Vagina (tissue), 2 donors: ENCODE results near the gene S100A3. TPM values are rescaled to one million over a fixed set of nuclear protein-coding genes. Genes with fewer than 3 reads are reported as not detected.
"Not testable (repeated sequence)": the region's sequence is repeated elsewhere in the genome, so short reads cannot be mapped to it uniquely, and the experiment has no call there.

Experiments used
- DNase-seq, 2 donors: peaks; one replicate each; pipeline ENCODE4 v3.0.0-alpha.2; 2017; ENCODE audit errors: extremely low spot score in 2 of 2
- H3K27ac ChIP-seq: fragments of 200-600 bp; sonication (generic); one replicate; pipeline ENCODE4 v1.5.1; 2019
- H3K27me3 ChIP-seq: fragments of 200-600 bp; sonication (generic); one replicate; pipeline ENCODE4 v1.5.1; 2019
- H3K36me3 ChIP-seq, 2 donors: fragments of 200-600 bp; sonication (generic); one replicate each; pipeline ENCODE4 v1.5.1; 2017 to 2019
- H3K4me1 ChIP-seq: fragments of 200-600 bp; sonication (generic); one replicate; pipeline ENCODE4 v1.5.1; 2019
- H3K4me3 ChIP-seq, 2 donors: fragments of 200-600 bp; sonication (generic); 1 replicate in 1 of 2; 2 replicates in 1 of 2; pipeline ENCODE4 v1.5.1; 2016 to 2019
- H3K9me3 ChIP-seq: fragments of 200-600 bp; sonication (generic); one replicate; pipeline ENCODE4 v1.5.1; 2019
- POLR2A ChIP-seq, 2 donors: fragments of 450-650 bp; IDR thresholded peaks; one replicate each; pipeline ENCODE4 v1.6.1; 2017; ENCODE audit warnings: antibody characterized with exemption in 2 of 2, mild to moderate bottlenecking in 2 of 2, moderate library complexity in 2 of 2
- POLR2AphosphoS5 ChIP-seq, 2 donors: sonication (generic); formaldehyde crosslinking; IDR thresholded peaks; one replicate each; pipeline ENCODE4 v1.9.0; 2017; ENCODE audit warnings: antibody characterized with exemption in 2 of 2, mild to moderate bottlenecking in 2 of 2, low read depth in 1 of 2; ENCODE audit not compliant: insufficient read depth in 1 of 2
- intact Hi-C: fragments of 100-400 bp; cut with DNase I; formaldehyde crosslinking; loops from one replicate; pipeline ENCODE4 v1.15.1; 2023
- total RNA-seq: library from RNA; depleted of rRNA; stranded (reverse); fragments of >200 nt; gene quantifications from one replicate; pipeline ENCODE4 v1.2.3, GENCODE V29; 2016
- TF ChIP-seq, protein P1 (sequence below), 3 experiments: fragments of 450-650 bp in 2 of 3; fragments of 200-600 bp in 1 of 3; sonication (generic) in 1 of 3; IDR thresholded peaks; one replicate each; pipeline ENCODE4 v1.5.1; 2017 to 2019; ENCODE audit warnings: antibody characterized with exemption in 3 of 3, mild to moderate bottlenecking in 2 of 3, moderate library complexity in 2 of 3

Gene S100A3
- total RNA-seq, 1 donor from 2014 or later = 9.6 TPM

DNA sequence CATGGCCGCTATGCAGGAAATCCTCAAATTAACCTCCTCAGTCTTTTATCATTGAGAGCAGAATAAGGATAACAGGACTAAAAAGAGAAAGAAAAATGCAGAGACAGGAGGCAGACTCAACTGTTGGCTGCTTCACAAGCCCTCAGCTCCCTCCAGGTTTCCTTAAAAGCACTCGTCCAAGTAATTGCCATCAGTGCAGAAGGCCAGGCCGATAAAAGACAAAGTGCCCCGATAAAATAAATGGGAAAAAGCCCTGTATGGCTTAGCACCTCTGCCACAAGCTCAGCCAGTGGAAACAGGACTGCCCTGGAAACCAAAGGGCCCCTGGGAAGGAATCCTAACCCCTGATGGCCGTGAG is 21.4 kb downstream of the S100A3 start:
- TF ChIP-seq POLR2A (IDR thresholded peaks at IDR 0.05) (no peak), POLR2AphosphoS5 (IDR thresholded peaks at IDR 0.05; ENCODE audit: insufficient read depth in 1 of 2, low read depth in 1 of 2) (no peak)
- intact Hi-C loops = no loop called here

DNA sequence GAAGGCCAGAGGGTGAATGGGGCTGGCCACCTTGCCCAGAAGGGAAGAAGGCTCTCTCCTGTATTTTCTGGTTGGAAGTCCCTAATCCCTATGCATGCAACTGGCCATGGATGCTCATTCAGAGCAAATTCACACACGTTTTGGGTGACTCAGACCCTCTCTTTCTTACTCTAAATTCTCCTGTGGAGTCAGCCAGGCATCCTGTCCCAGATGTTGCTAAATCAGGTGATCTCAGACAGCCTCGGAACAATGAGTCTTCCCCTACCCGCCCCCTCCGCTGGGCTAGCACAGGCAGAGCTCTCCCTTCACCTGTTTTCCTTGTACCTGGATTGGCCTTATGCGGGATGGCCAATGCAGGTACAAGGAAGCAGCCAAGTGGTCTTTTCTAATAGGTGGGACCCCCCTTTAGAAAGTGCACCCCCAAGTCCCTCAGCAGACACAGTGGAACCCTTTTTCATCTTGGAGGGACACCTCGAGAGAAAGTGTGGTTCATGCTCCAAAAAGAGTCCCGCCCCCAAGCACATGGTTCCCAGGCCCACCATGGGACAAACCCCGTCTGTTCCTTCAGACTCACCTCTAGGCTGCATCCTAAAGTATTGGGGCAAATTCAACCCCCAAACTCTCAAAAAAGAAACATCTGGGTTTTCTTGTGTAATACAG is 21.9 kb downstream of the S100A3 start:
- Histone ChIP-seq H3K27me3 (no peaks in the 10 kb centered on the region), H3K4me1 (peaks cover 36% of the 10 kb centered on the region), H3K27ac (peak overlapping the region; percentile 66), H3K9me3 (no peaks in the 10 kb centered on the region), H3K4me3 (no peak overlapping the region), H3K36me3 (no peaks in the 10 kb centered on the region)
- no peak for DNase-seq
- intact Hi-C loops = no loop called here
- TF ChIP-seq POLR2AphosphoS5 (IDR thresholded peaks at IDR 0.05; ENCODE audit: insufficient read depth in 1 of 2, low read depth in 1 of 2) (peak in 1 of 2 donors; percentile 54), POLR2A (IDR thresholded peaks at IDR 0.05) (no peak)

More for the DNA sequence above, 21.4 kb downstream of the S100A3 start:
- peaks cover 41% of the 10 kb centered on the region for H3K4me1 ChIP-seq
- H3K9me3 ChIP-seq = no peaks in the 10 kb centered on the region
- DNase-seq = no peak
- peak overlapping the region; percentile 66 for H3K27ac ChIP-seq
- H3K36me3 ChIP-seq = no peaks in the 10 kb centered on the region
- no peak overlapping the region for H3K4me3 ChIP-seq
- H3K27me3 ChIP-seq = no peaks in the 10 kb centered on the region

DNA sequence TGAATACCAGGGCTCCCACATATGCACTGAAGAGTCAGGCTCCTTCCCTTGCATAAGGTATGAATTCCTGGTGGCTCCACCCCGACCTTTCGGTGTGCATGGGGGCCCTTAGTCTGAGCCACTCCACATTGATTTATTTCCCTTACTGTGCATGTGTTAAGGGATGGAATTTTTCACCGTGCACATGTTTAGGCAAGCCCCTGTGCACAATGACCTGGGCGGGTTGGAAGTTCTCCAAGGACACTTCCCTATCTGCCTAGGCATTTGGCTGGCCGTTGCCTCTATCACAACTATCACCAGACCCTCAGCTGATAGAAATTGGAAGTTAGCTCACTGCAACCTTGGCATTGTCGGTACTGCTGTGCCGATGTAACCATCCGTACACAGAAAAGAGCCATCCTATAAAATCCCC is 22.9 kb downstream of the S100A3 start:
- intact Hi-C loops = no loop called here
- Histone ChIP-seq H3K4me3 (no peak overlapping the region), H3K27me3 (no peaks in the 10 kb centered on the region), H3K9me3 (no peaks in the 10 kb centered on the region), H3K36me3 (no peaks in the 10 kb centered on the region), H3K27ac (peak overlapping the region; percentile 66), H3K4me1 (peaks cover 29% of the 10 kb centered on the region)
- no peak for DNase-seq
- TF ChIP-seq POLR2A (IDR thresholded peaks at IDR 0.05) (no peak), POLR2AphosphoS5 (IDR thresholded peaks at IDR 0.05; ENCODE audit: insufficient read depth in 1 of 2, low read depth in 1 of 2) (no peak)
- TF ChIP-seq, protein P1, sequence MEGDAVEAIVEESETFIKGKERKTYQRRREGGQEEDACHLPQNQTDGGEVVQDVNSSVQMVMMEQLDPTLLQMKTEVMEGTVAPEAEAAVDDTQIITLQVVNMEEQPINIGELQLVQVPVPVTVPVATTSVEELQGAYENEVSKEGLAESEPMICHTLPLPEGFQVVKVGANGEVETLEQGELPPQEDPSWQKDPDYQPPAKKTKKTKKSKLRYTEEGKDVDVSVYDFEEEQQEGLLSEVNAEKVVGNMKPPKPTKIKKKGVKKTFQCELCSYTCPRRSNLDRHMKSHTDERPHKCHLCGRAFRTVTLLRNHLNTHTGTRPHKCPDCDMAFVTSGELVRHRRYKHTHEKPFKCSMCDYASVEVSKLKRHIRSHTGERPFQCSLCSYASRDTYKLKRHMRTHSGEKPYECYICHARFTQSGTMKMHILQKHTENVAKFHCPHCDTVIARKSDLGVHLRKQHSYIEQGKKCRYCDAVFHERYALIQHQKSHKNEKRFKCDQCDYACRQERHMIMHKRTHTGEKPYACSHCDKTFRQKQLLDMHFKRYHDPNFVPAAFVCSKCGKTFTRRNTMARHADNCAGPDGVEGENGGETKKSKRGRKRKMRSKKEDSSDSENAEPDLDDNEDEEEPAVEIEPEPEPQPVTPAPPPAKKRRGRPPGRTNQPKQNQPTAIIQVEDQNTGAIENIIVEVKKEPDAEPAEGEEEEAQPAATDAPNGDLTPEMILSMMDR (IDR thresholded peaks at IDR 0.05) = no peak

DNA sequence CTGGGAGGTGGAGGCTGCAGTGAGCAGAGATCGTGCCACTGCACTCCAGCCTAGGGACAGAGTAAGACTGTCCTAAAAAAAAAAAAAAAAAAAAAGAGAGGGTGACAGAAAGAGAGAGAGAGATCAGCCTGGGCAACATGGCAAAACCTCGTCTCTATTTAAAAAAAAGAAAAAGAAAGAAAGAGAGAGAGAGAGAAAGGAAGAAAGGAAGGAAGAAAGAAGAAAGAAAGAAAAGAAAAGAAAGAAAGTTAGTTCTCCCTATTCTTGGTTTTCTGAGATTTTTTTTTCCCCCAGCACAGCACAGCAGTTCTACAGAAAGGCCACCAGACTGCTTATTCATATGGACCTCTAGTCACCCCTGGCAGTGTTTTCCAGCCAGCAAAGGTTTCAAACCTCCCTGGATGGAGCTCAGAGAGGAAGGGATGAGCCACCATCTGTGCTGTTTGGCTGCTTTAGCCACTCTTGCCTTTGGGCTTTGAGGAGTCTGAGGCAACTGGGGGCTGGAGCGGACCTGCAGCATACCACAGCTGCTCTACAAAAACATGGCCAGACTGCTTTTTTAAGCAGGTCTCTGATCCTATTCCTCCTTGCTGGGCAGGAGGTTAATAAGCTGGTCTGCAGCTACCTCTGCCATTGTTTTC is 23.9 kb downstream of the S100A3 start:
- H3K27me3 ChIP-seq = no peaks in the 10 kb centered on the region
- H3K27ac ChIP-seq = peak overlapping the region; percentile 66
- DNase-seq = peak in 1 of 2 donors; percentile 87
- peaks cover 29% of the 10 kb centered on the region for H3K4me1 ChIP-seq
- H3K36me3 ChIP-seq = no peaks in the 10 kb centered on the region
- H3K9me3 ChIP-seq = no peaks in the 10 kb centered on the region
- intact Hi-C loops = no loop called here
- TF ChIP-seq, protein P1 (IDR thresholded peaks at IDR 0.05) = no peak
- TF ChIP-seq POLR2AphosphoS5 (IDR thresholded peaks at IDR 0.05; ENCODE audit: insufficient read depth in 1 of 2, low read depth in 1 of 2) (no peak), POLR2A (IDR thresholded peaks at IDR 0.05) (no peak)
- H3K4me3 ChIP-seq = no peak overlapping the region

DNA sequence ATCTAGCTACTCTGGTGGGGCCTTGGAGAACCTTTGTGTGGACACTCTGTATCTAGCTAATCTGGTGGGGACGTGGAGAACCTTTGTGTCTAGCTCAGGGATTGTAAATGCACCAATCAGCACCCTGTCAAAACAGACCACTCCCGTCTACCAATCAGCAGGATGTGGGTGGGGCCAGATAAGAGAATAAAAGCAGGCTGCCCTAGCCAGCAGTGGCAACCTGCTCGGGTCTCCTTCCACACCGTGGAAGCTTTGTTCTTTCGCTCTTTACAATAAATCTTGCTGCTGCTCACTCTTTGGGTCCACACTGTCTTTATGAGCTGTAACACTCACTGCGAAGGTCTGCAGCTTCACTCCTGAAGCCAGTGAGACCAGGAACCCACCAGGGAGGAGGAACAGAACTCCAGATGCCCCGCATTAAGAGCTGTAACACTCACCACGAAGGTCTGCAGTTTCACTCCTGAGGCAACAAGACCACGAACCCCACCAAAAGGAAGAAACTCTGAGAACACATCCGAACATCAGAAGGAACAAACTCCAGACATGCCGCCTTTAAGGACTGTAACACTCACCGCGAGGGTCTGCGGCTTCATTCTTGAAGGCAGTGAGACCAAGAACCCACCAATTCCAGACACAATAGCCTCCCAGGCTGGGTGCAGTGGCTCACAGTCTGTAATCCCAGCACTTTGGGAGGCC is 26.6 kb downstream of the S100A3 start:
- H3K4me3 ChIP-seq, DNase-seq, H3K9me3 ChIP-seq, H3K27me3 ChIP-seq, intact Hi-C loops, H3K27ac ChIP-seq, H3K36me3 ChIP-seq: not testable (repeated sequence)
- H3K4me1 ChIP-seq = peaks cover 23% of the 10 kb centered on the region

DNA sequence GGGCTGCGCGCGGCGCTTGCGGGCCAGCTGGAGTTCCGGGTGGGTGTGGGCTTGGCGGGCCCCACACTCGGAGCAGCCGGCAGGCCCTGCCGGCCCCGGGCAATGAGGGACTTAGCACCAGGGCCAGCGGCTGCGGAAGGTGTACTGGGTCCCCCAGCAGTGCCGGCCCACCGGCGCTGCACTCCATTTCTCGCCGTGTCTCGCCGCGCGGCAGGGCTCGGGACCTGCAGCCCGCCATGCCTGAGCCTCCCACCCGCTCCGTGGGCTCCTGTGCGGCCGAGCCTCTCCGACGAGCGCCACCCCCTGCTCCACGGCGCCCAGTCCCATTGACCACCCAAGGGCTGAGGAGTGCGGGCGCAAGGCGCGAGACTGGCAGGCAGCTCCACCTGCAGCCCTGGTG is 27.2 kb downstream of the S100A3 start:
- intact Hi-C loops, H3K27ac ChIP-seq, H3K4me3 ChIP-seq: not testable (repeated sequence)

More for the DNA sequence above, 27.2 kb downstream of the S100A3 start:
- H3K4me1 ChIP-seq = peaks cover 19% of the 10 kb centered on the region
- not testable (repeated sequence) for H3K36me3 ChIP-seq, H3K9me3 ChIP-seq, H3K27me3 ChIP-seq
- DNase-seq = peak in 1 of 2 donors; percentile 28
